ENCODE data around the gene CYFIP1. TPM values are rescaled to one million over a fixed set of nuclear protein-coding genes. Genes with fewer than 3 reads are reported as not detected.

CYFIP1 gene
- total RNA-seq, 1 donor from 2014 or later, result 116 TPM

- Histone ChIP-seq H3K9me3 (ENCODE audit: insufficient read depth, low read depth, low read length) (peaks cover 6% of the 10 kb centered on the region), H4K20me1 (ENCODE audit: insufficient read depth, low read length) (no peaks in the 10 kb centered on the region), H3K9ac (ENCODE audit: low read length) (no peak overlapping the region), H3K27me3 (ENCODE audit: insufficient read depth, low read length) (no peaks in the 10 kb centered on the region), H3K36me3 (ENCODE audit: insufficient read depth, low read length) (peaks cover 22% of the 10 kb centered on the region), H3K79me2 (ENCODE audit: insufficient read depth, low read length) (no peaks in the 10 kb centered on the region), H3K4me2 (ENCODE audit: low read length) (no peak overlapping the region), H2AFZ (ENCODE audit: low read depth, low read length) (no peak overlapping the region), H3K27ac (ENCODE audit: low read depth, low read length) (no peak overlapping the region), H3K4me1 (ENCODE audit: insufficient read depth, low read length) (peaks cover 5% of the 10 kb centered on the region), H3K4me3 (ENCODE audit: insufficient read depth, low read depth, low read length) (no peak overlapping the region)
- H3K27me3 Mint-ChIP-seq (ENCODE audit: low read depth, unreplicated experiment), result no peaks in the 10 kb centered on the region
- H3K4me1 Mint-ChIP-seq (ENCODE audit: low read depth, unreplicated experiment), result peaks cover 7% of the 10 kb centered on the region
- no peak for FAIRE-seq
- DNase-seq (ENCODE audit: low read depth), result no peak
- no peak overlapping the region for H3K4me3 Mint-ChIP-seq (ENCODE audit: unreplicated experiment)
- peaks cover 36% of the 10 kb centered on the region for H3K36me3 Mint-ChIP-seq (ENCODE audit: low read depth, unreplicated experiment)
- TF ChIP-seq EZH2 (IDR thresholded peaks at IDR 0.05; ENCODE audit: insufficient read depth, low read length), result no peak
- TF ChIP-seq CTCF (IDR thresholded peaks at IDR 0.05; ENCODE audit: insufficient read depth, low read depth, low read length), result no peak
- no peak overlapping the region for H3K27ac Mint-ChIP-seq (ENCODE audit: unreplicated experiment)
- H3K9me3 Mint-ChIP-seq (ENCODE audit: unreplicated experiment), result peaks cover 4% of the 10 kb centered on the region
Observed at GRCh38 chr15:22919171-22919570, 61.0 kb downstream of the CYFIP1 start.

GRCh38 chr15:22918596-22919140, 61.5 kb downstream of the CYFIP1 start:
- peaks cover 37% of the 10 kb centered on the region for H3K36me3 Mint-ChIP-seq (ENCODE audit: low read depth, unreplicated experiment)
- H3K27ac Mint-ChIP-seq (ENCODE audit: unreplicated experiment), result no peak overlapping the region
- TF ChIP-seq CTCF (IDR thresholded peaks at IDR 0.05; ENCODE audit: insufficient read depth, low read depth, low read length) (no peak), EZH2 (IDR thresholded peaks at IDR 0.05; ENCODE audit: insufficient read depth, low read length) (no peak)
- Histone ChIP-seq H3K9ac (ENCODE audit: low read length) (no peak overlapping the region), H4K20me1 (ENCODE audit: insufficient read depth, low read length) (no peaks in the 10 kb centered on the region), H3K9me3 (ENCODE audit: insufficient read depth, low read depth, low read length) (peaks cover 6% of the 10 kb centered on the region), H3K4me1 (ENCODE audit: insufficient read depth, low read length) (peaks cover 5% of the 10 kb centered on the region), H3K79me2 (ENCODE audit: insufficient read depth, low read length) (no peaks in the 10 kb centered on the region), H3K27ac (ENCODE audit: low read depth, low read length) (no peak overlapping the region), H3K4me3 (ENCODE audit: insufficient read depth, low read depth, low read length) (no peak overlapping the region), H3K36me3 (ENCODE audit: insufficient read depth, low read length) (peaks cover 22% of the 10 kb centered on the region), H3K27me3 (ENCODE audit: insufficient read depth, low read length) (no peaks in the 10 kb centered on the region), H3K4me2 (ENCODE audit: low read length) (no peak overlapping the region), H2AFZ (ENCODE audit: low read depth, low read length) (no peak overlapping the region)
- peaks cover 4% of the 10 kb centered on the region for H3K9me3 Mint-ChIP-seq (ENCODE audit: unreplicated experiment)
- no peak for FAIRE-seq
- H3K4me1 Mint-ChIP-seq (ENCODE audit: low read depth, unreplicated experiment), result peaks cover 7% of the 10 kb centered on the region
- H3K4me3 Mint-ChIP-seq (ENCODE audit: unreplicated experiment), result no peak overlapping the region
- no peak for DNase-seq (ENCODE audit: low read depth)
- no peaks in the 10 kb centered on the region for H3K27me3 Mint-ChIP-seq (ENCODE audit: low read depth, unreplicated experiment)

GRCh38 chr15:22918056-22918455, 62.1 kb downstream of the CYFIP1 start:
- H3K27ac ChIP-seq (ENCODE audit: low read depth, low read length), result no peak overlapping the region
- H3K27me3 ChIP-seq (ENCODE audit: insufficient read depth, low read length), result no peaks in the 10 kb centered on the region
- no peaks in the 10 kb centered on the region for H3K79me2 ChIP-seq (ENCODE audit: insufficient read depth, low read length)
- TF ChIP-seq EZH2 (IDR thresholded peaks at IDR 0.05; ENCODE audit: insufficient read depth, low read length) (no peak), CTCF (IDR thresholded peaks at IDR 0.05; ENCODE audit: insufficient read depth, low read depth, low read length) (no peak)
- Mint-ChIP-seq H3K4me1 (ENCODE audit: low read depth, unreplicated experiment) (peaks cover 8% of the 10 kb centered on the region), H3K27me3 (ENCODE audit: low read depth, unreplicated experiment) (no peaks in the 10 kb centered on the region), H3K9me3 (ENCODE audit: unreplicated experiment) (peaks cover 4% of the 10 kb centered on the region), H3K36me3 (ENCODE audit: low read depth, unreplicated experiment) (peaks cover 36% of the 10 kb centered on the region), H3K4me3 (ENCODE audit: unreplicated experiment) (peak overlapping the region; percentile 66), H3K27ac (ENCODE audit: unreplicated experiment) (peak overlapping the region; percentile 53)
- peaks cover 6% of the 10 kb centered on the region for H3K9me3 ChIP-seq (ENCODE audit: insufficient read depth, low read depth, low read length)
- peaks cover 22% of the 10 kb centered on the region for H3K36me3 ChIP-seq (ENCODE audit: insufficient read depth, low read length)
- no peaks in the 10 kb centered on the region for H4K20me1 ChIP-seq (ENCODE audit: insufficient read depth, low read length)
- no peak overlapping the region for H2AFZ ChIP-seq (ENCODE audit: low read depth, low read length)
- no peak overlapping the region for H3K4me3 ChIP-seq (ENCODE audit: insufficient read depth, low read depth, low read length)
- FAIRE-seq, result no peak
- H3K4me1 ChIP-seq (ENCODE audit: insufficient read depth, low read length), result peaks cover 5% of the 10 kb centered on the region
- no peak overlapping the region for H3K4me2 ChIP-seq (ENCODE audit: low read length)
- no peak overlapping the region for H3K9ac ChIP-seq (ENCODE audit: low read length)
- DNase-seq (ENCODE audit: low read depth), result peak; percentile 26

All from astrocyte (in vitro differentiated cells and primary cell).